ENCODE data around the gene LAMA5. TPM values are rescaled to one million over a fixed set of nuclear protein-coding genes. Genes with fewer than 3 reads are reported as not detected.

LAMA5 gene
- total RNA-seq, 1 experiment from 2014 or later: 1,050 TPM

- H3K9me3 Mint-ChIP-seq (ENCODE audit: unreplicated experiment): no peaks in the 10 kb centered on the region
- no peak overlapping the region for H3K4me3 Mint-ChIP-seq (ENCODE audit: unreplicated experiment)
- Histone ChIP-seq H3K4me3 (ENCODE audit: low read depth, low read length) (no peak overlapping the region), H3K27me3 (replicated peaks; ENCODE audit: control insufficient read depth, insufficient read depth, low read length) (no peaks in the 10 kb centered on the region), H3K9me3 (no peaks in the 10 kb centered on the region), H3K36me3 (ENCODE audit: control insufficient read depth, insufficient read depth, low read length) (peaks cover 7% of the 10 kb centered on the region), H3K4me1 (no peaks in the 10 kb centered on the region)
- ChIA-PET POLR2A (no interaction called here), CTCF (interaction anchor here (1.3 kb wide), 1 partner anchor 35 kb away, joined by 3 read pairs; the partner anchor contains the start of gene ADRM1)
- H3K36me3 Mint-ChIP-seq (ENCODE audit: insufficient read depth, unreplicated experiment): peaks cover 76% of the 10 kb centered on the region
- H3K27ac Mint-ChIP-seq (ENCODE audit: unreplicated experiment): no peak overlapping the region
- DNase-seq: no peak
- H3K4me1 Mint-ChIP-seq (ENCODE audit: low read depth, unreplicated experiment): peaks cover 8% of the 10 kb centered on the region
- no TSS peak for BruUV-seq (replicated peaks)
- no peak for TF ChIP-seq CTCF (IDR thresholded peaks at IDR 0.05; ENCODE audit: insufficient read depth in 1 of 2, low read depth in 1 of 2, low read length in 1 of 2, severe bottlenecking in 1 of 2, unreplicated experiment in 1 of 2)
- no peaks in the 10 kb centered on the region for H3K27me3 Mint-ChIP-seq (ENCODE audit: insufficient read depth, unreplicated experiment)
- intact Hi-C loops (cut with micrococcal nuclease; ENCODE audit: unreplicated experiment): no loop called here
Measured at GRCh38 chr20:62267543-62267942, 99.6 kb downstream of the LAMA5 start.

GRCh38 chr20:62266851-62267250 lies 100.3 kb downstream of the LAMA5 start:
- no peaks in the 10 kb centered on the region for H3K27me3 Mint-ChIP-seq (ENCODE audit: insufficient read depth, unreplicated experiment)
- ChIA-PET CTCF (interaction anchor here (0.5 to 1.3 kb wide), 2 partner anchors 36 to 214 kb away, joined by 3 read pairs; partner anchors contain the start of gene ADRM1), POLR2A (no interaction called here)
- H3K36me3 ChIP-seq (ENCODE audit: control insufficient read depth, insufficient read depth, low read length): peaks cover 11% of the 10 kb centered on the region
- no peaks in the 10 kb centered on the region for H3K27me3 ChIP-seq (replicated peaks; ENCODE audit: control insufficient read depth, insufficient read depth, low read length)
- peaks cover 8% of the 10 kb centered on the region for H3K4me1 Mint-ChIP-seq (ENCODE audit: low read depth, unreplicated experiment)
- H3K4me3 ChIP-seq (ENCODE audit: low read depth, low read length): no peak overlapping the region
- H3K9me3 ChIP-seq: no peaks in the 10 kb centered on the region
- H3K4me3 Mint-ChIP-seq (ENCODE audit: unreplicated experiment): no peak overlapping the region
- no peak for DNase-seq
- no peak overlapping the region for H3K27ac Mint-ChIP-seq (ENCODE audit: unreplicated experiment)
- BruUV-seq (replicated peaks): no TSS peak
- H3K9me3 Mint-ChIP-seq (ENCODE audit: unreplicated experiment): no peaks in the 10 kb centered on the region
- H3K4me1 ChIP-seq: no peaks in the 10 kb centered on the region
- intact Hi-C loops (cut with micrococcal nuclease; ENCODE audit: unreplicated experiment): no loop called here
- H3K36me3 Mint-ChIP-seq (ENCODE audit: insufficient read depth, unreplicated experiment): peaks cover 76% of the 10 kb centered on the region
- TF ChIP-seq CTCF (IDR thresholded peaks at IDR 0.05; ENCODE audit: insufficient read depth in 1 of 2, low read depth in 1 of 2, low read length in 1 of 2, severe bottlenecking in 1 of 2, unreplicated experiment in 1 of 2): no peak

- Histone ChIP-seq H3K36me3 (ENCODE audit: control insufficient read depth, insufficient read depth, low read length) (peaks cover 11% of the 10 kb centered on the region), H3K4me3 (ENCODE audit: low read depth, low read length) (no peak overlapping the region), H3K4me1 (no peaks in the 10 kb centered on the region), H3K9me3 (no peaks in the 10 kb centered on the region), H3K27me3 (replicated peaks; ENCODE audit: control insufficient read depth, insufficient read depth, low read length) (no peaks in the 10 kb centered on the region)
- Mint-ChIP-seq H3K36me3 (ENCODE audit: insufficient read depth, unreplicated experiment) (peaks cover 76% of the 10 kb centered on the region), H3K4me3 (ENCODE audit: unreplicated experiment) (no peak overlapping the region), H3K4me1 (ENCODE audit: low read depth, unreplicated experiment) (peaks cover 8% of the 10 kb centered on the region), H3K27me3 (ENCODE audit: insufficient read depth, unreplicated experiment) (no peaks in the 10 kb centered on the region), H3K27ac (ENCODE audit: unreplicated experiment) (no peak overlapping the region), H3K9me3 (ENCODE audit: unreplicated experiment) (no peaks in the 10 kb centered on the region)
- peak in 1 of 2 experiments; percentile 47 for DNase-seq
- no TSS peak for BruUV-seq (replicated peaks)
- no peak for TF ChIP-seq CTCF (IDR thresholded peaks at IDR 0.05; ENCODE audit: insufficient read depth in 1 of 2, low read depth in 1 of 2, low read length in 1 of 2, severe bottlenecking in 1 of 2, unreplicated experiment in 1 of 2)
- ChIA-PET CTCF (interaction anchor here (0.5 kb wide), 1 partner anchor 215 kb away, joined by 3 read pairs; no protein-coding TSS in a partner anchor), POLR2A (interaction anchor here (0.8 kb wide), 1 partner anchor 1898 kb away, joined by 5 read pairs; no protein-coding TSS in a partner anchor)
- intact Hi-C loops (cut with micrococcal nuclease; ENCODE audit: unreplicated experiment): no loop called here
Measured at GRCh38 chr20:62266340-62266739, 100.8 kb downstream of the LAMA5 start.

All from Caco-2 (cell line).